Measurements from ENCODE around the gene ZNF320.
"Not testable (repeated sequence)": the region's sequence is repeated elsewhere in the genome, so short reads cannot be mapped to it uniquely, and the experiment has no call there.

The ZNF320 gene

DNA sequence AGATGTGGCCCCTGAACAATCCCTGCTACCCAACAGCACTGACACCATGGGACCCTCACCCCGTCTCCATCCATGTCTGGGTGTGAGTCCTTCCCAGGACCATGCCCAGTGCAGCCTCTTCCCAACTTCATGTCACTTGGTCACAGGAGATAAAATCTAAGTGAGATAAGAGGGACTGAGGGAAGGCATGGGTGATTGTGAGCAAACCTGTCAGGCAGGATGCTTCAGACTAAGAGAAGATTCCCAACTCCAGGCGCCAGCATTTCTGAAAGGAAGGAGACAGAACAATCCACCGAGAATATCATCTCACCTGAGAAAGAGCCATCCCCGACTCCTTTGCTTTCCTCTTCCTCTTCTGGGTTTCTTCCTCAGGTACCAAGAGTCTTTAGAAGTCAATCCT lies 7.5 kb downstream of the ZNF320 start:
- no peak for TF ChIP-seq CTCF (IDR thresholded peaks at IDR 0.05; ENCODE audit: low read depth, low read length)
- DNase-seq, result no peak
- Histone ChIP-seq H3K4me1 (no peaks in the 10 kb centered on the region), H3K36me3 (peaks cover 50% of the 10 kb centered on the region), H3K9me3 (no peaks in the 10 kb centered on the region), H3K4me3 (ENCODE audit: low read depth, low read length) (no peak overlapping the region), H3K27me3 (no peaks in the 10 kb centered on the region)

DNA sequence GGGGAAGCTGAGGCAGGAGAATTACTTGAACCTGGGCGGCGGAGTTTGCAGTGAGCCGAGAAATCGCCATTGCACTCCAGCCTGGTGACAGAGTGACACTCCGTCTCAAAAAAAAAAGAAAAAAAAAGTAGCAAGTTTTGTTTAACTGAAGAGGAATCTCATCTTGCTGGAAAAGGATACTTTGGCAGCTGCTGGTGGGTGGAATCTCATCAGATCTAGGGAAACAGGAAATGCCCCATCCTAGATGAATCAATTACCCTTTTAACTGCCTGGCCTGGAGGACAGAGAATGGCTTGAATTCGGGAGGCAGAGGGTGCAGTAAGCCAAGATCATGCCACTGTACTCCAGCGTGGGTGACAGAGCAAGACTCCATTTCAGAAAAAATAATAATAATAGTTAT lies 8.4 kb downstream of the ZNF320 start:
- H3K27me3 ChIP-seq, result no peaks in the 10 kb centered on the region
- no peak for DNase-seq
- H3K4me1 ChIP-seq, result no peaks in the 10 kb centered on the region
- H3K9me3 ChIP-seq, result no peaks in the 10 kb centered on the region
- peaks cover 54% of the 10 kb centered on the region for H3K36me3 ChIP-seq
- TF ChIP-seq CTCF (IDR thresholded peaks at IDR 0.05; ENCODE audit: low read depth, low read length), result no peak
- H3K4me3 ChIP-seq (ENCODE audit: low read depth, low read length), result no peak overlapping the region

GRCh38 chr19:52880895-52881389 lies 16.5 kb downstream of the ZNF320 start:
- peaks cover 8% of the 10 kb centered on the region; the same call in 1 of the 2 replicates for H3K9me3 ChIP-seq
- no peaks in the 10 kb centered on the region for H3K27me3 ChIP-seq
- no peaks in the 10 kb centered on the region for H3K4me1 ChIP-seq
- H3K4me3 ChIP-seq (ENCODE audit: low read depth, low read length), result no peak overlapping the region
- H3K36me3 ChIP-seq, result peaks cover 64% of the 10 kb centered on the region
- no peak for DNase-seq
- TF ChIP-seq CTCF (IDR thresholded peaks at IDR 0.05; ENCODE audit: low read depth, low read length), result no peak

GRCh38 chr19:52872996-52873395 lies 24.4 kb downstream of the ZNF320 start:
- not testable (repeated sequence) for DNase-seq; H3K9me3 ChIP-seq; H3K4me1 ChIP-seq; H3K4me3 ChIP-seq (ENCODE audit: low read depth, low read length); H3K36me3 ChIP-seq; H3K27me3 ChIP-seq

DNA sequence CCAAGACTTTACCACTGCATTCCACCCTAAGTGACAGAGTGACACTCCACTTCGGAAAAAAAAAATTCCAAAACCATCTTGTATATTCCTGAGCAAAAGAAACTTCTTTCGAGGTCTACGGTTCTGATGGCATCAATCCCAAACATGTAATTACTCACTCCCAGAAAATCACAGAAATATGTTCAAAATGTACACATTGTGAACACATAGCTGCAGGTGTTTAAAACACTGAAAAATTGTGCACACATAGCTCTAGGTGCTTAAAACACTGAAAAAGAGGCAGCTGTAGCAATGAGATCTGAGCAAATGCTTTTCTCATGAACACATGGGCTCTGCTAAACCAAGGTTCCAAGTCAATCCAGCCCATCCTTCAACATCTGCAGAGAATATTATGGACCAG lies 26.0 kb downstream of the ZNF320 start:
- TF ChIP-seq CTCF (IDR thresholded peaks at IDR 0.05; ENCODE audit: low read depth, low read length), result no peak
- Histone ChIP-seq H3K4me3 (ENCODE audit: low read depth, low read length) (no peak overlapping the region), H3K9me3 (no peaks in the 10 kb centered on the region), H3K27me3 (no peaks in the 10 kb centered on the region), H3K4me1 (no peaks in the 10 kb centered on the region), H3K36me3 (no peaks in the 10 kb centered on the region)
- DNase-seq, result no peak

GRCh38 chr19:52868031-52868430 lies 29.4 kb downstream of the ZNF320 start:
- H3K36me3 ChIP-seq; DNase-seq; H3K27me3 ChIP-seq; H3K4me3 ChIP-seq (ENCODE audit: low read depth, low read length); H3K4me1 ChIP-seq; H3K9me3 ChIP-seq: not testable (repeated sequence)

GRCh38 chr19:52857378-52858191 lies 39.9 kb downstream of the ZNF320 start, which contains the start of gene ZNF468:
ZNF468 (minus strand) TSS chr19:52857619; CDS start chr19:52854272, 3,347 bp downstream.
- DNase-seq, result peak; percentile 63
- H3K27me3 ChIP-seq, H3K36me3 ChIP-seq, H3K9me3 ChIP-seq, H3K4me1 ChIP-seq: not testable (repeated sequence)
- peak within 1 kb of the TSS; percentile 74 for H3K4me3 ChIP-seq (ENCODE audit: low read depth, low read length)

DNA sequence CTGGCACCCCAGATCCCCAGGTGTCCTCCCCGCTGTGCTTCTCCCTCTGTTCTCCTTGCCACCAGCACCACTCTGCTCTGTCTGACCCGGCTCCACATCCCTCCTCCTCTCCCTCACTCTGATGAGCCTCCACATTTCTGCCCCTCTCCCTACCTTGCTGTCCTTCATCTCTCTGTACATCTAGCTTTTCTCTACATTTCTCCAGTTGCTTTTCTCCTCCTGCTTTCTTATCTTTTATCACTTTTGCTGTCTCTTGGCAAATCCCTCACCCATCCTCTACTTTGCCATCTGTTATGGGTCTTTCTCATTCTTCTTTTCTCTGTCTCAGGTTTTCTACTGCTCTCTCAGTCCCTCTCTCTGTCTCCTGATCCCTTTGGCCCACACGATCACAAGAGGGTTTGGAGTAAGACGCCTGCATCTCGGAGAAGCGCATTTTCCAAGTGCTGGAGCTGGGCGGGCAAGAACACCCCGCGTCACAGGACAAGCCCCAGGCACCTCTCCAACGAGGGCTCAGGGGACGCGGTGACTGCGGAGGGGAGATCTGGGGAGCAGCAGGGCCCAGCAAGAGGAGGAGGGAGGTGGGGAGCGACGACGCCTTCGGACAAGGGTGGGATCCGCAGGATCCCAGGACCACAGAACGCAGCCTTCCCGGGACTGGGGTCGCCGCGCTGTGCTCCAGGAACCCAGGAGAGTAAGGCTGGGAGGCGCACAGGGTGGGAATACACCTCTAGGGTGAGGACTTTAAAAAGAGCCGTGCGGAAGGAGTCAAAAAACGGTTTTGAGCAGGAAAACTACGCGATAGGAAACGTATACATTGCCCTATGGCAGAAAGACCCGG lies 40.7 kb downstream of the ZNF320 start:
- H3K4me1 ChIP-seq, H3K36me3 ChIP-seq, H3K9me3 ChIP-seq, H3K27me3 ChIP-seq: not testable (repeated sequence)
- peak; percentile 11 for DNase-seq
- H3K4me3 ChIP-seq (ENCODE audit: low read depth, low read length), result peak overlapping the region; percentile 74

Measured in BE2C (cell line).